Prostate gland (tissue), 2 donors: ENCODE data around the gene MARCHF2. TPM values are rescaled to one million over a fixed set of nuclear protein-coding genes. Genes with fewer than 3 reads are reported as not detected.
"Not testable (repeated sequence)": the region's sequence is repeated elsewhere in the genome, so short reads cannot be mapped to it uniquely, and the experiment has no call there.

ENCODE experiments used
- DNase-seq: peaks from one replicate; pipeline ENCODE4 v3.0.0-alpha.2; 2019; ENCODE audit warnings: low spot score
- H3K27ac ChIP-seq, 2 donors: fragments of 200-600 bp; sonication (generic); 2 replicates each; pipeline ENCODE4 v1.5.1; 2017 to 2019
- H3K27me3 ChIP-seq: fragments of 200-600 bp; sonication (generic); replicated peaks from 2 replicates; pipeline ENCODE4 v1.5.1; 2019; ENCODE audit not compliant: insufficient read depth
- H3K36me3 ChIP-seq, 2 donors: fragments of 200-600 bp; sonication (generic); 1 replicate in 1 of 2; 2 replicates in 1 of 2; pipeline versions ENCODE4 v1.5.1 to v1.8.1; 2017 to 2019
- H3K4me1 ChIP-seq: fragments of 200-600 bp; sonication (generic); replicated peaks from 2 replicates; pipeline ENCODE4 v1.5.1; 2019
- H3K4me3 ChIP-seq, 2 donors: fragments of 200-600 bp; sonication (generic); 2 replicates each; pipeline ENCODE4 v1.5.1; 2017 to 2019
- H3K9me3 ChIP-seq: fragments of 200-600 bp; sonication (generic); 2 replicates; pipeline ENCODE4 v1.5.1; 2017
- CTCF ChIP-seq, 4 experiments: fragments of 200-600 bp in 2 of 4; fragments of 450-650 bp in 2 of 4; sonication (generic) in 2 of 4; IDR thresholded peaks; 1 replicate in 3 of 4; 2 replicates in 1 of 4; pipeline ENCODE4 v1.5.1; 2016 to 2019; ENCODE audit warnings: antibody characterized with exemption in 4 of 4, mild to moderate bottlenecking in 2 of 4, moderate library complexity in 2 of 4
- POLR2A ChIP-seq: fragments of 450-650 bp; IDR thresholded peaks from one replicate; pipeline ENCODE4 v1.6.1; 2016; ENCODE audit warnings: antibody characterized with exemption, mild to moderate bottlenecking
- POLR2AphosphoS5 ChIP-seq: sonication (generic); formaldehyde crosslinking; IDR thresholded peaks from one replicate; pipeline ENCODE4 v1.6.1; 2017; ENCODE audit warnings: antibody characterized with exemption
- WGBS: methylation state at CpG from one replicate; pipeline ENCODE4 v1.1.5; 2018; 5-methylcytosine and 5-hydroxymethylcytosine counted together
- intact Hi-C: fragments of 100-400 bp; cut with DNase I; formaldehyde crosslinking; loops from one replicate; pipeline ENCODE4 v1.14.2; 2022
- total RNA-seq, 2 donors: library from RNA; depleted of rRNA; stranded (reverse); fragments of >200 nt; gene quantifications; one replicate each; pipeline ENCODE4 v1.1.0, GENCODE V29; 2016

Gene MARCHF2
- total RNA-seq, 2 donors from 2014 or later: 119 to 163 TPM

- no peak for DNase-seq
- TF ChIP-seq POLR2AphosphoS5 (no peak), CTCF (IDR thresholded peaks at IDR 0.05) (no peak), POLR2A (no peak)
- H3K4me3 ChIP-seq: no peak overlapping the region
- no peaks in the 10 kb centered on the region for H3K9me3 ChIP-seq
- no peaks in the 10 kb centered on the region for H3K27me3 ChIP-seq
- WGBS: 85% methylated on average over 14 of the region's 18 CpGs
- H3K36me3 ChIP-seq: peaks cover 0 to 19% of the 10 kb centered on the region in 2 donors
- intact Hi-C loops: no loop called here
- no peaks in the 10 kb centered on the region for H3K4me1 ChIP-seq
- H3K27ac ChIP-seq: no peak overlapping the region
Measured at GRCh38 chr19:8404391-8405151, 8.5 kb upstream of the MARCHF2 start.

- intact Hi-C loops: loop anchor here (5.0 to 10.0 kb wide), 2 partner anchors 97 to 164 kb away; partner anchors contain the start of gene MYO1F
- H3K27ac ChIP-seq, H3K9me3 ChIP-seq, H3K36me3 ChIP-seq, H3K4me3 ChIP-seq, H3K4me1 ChIP-seq, H3K27me3 ChIP-seq, DNase-seq: not testable (repeated sequence)
- WGBS: 89% methylated on average over 13 of the region's 13 CpGs
Measured at GRCh38 chr19:8410718-8411117, 2.4 kb upstream of the MARCHF2 start.

DNA sequence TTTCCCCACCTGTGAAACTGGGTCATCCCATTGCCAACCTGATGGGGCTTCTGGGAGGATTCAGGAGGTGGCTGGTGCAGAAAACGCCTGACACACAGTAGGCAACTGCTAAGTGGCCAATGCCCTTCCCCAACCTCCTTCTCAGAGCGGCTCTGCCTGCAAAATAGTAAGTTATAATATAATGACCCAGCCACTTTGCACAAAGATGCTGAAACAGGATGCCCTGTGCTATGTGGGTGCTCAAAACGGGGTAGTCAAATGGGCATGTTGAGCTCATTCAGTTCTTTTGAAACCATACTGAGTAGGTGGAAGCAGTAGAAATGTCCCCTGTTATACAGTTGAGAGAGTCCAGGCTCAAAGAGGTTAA, 507 bp downstream of the MARCHF2 start:
- TF ChIP-seq POLR2AphosphoS5 (no peak), POLR2A (no peak), CTCF (IDR thresholded peaks at IDR 0.05) (no peak)
- no peaks in the 10 kb centered on the region for H3K9me3 ChIP-seq
- H3K27me3 ChIP-seq: no peaks in the 10 kb centered on the region
- H3K27ac ChIP-seq: peak overlapping the region; percentile 57
- H3K4me1 ChIP-seq: no peaks in the 10 kb centered on the region
- intact Hi-C loops: loop anchor here (2.0 to 10.0 kb wide), 3 partner anchors 31 to 161 kb away; partner anchors contain the start of genes HNRNPM and MYO1F
- no peaks in the 10 kb centered on the region for H3K36me3 ChIP-seq
- H3K4me3 ChIP-seq: peak overlapping the region; percentile 81
- whole genome bisulfite sequencing: 30% methylated on average over 3 of the region's 3 CpGs
- DNase-seq: no peak

- Histone ChIP-seq H3K4me3 (no peak overlapping the region), H3K36me3 (no peaks in the 10 kb centered on the region), H3K9me3 (no peaks in the 10 kb centered on the region), H3K27ac (no peak overlapping the region), H3K27me3 (no peaks in the 10 kb centered on the region), H3K4me1 (no peaks in the 10 kb centered on the region)
- intact Hi-C loops: loop anchor here (10.0 kb wide), 1 partner anchor 158 kb away; the partner anchor contains the start of gene MYO1F
- 70% methylated on average over 4 of the region's 4 CpGs for WGBS
- TF ChIP-seq CTCF (IDR thresholded peaks at IDR 0.05) (no peak), POLR2A (no peak), POLR2AphosphoS5 (no peak)
- no peak for DNase-seq
Measured at GRCh38 chr19:8416796-8417195, 3.7 kb downstream of the MARCHF2 start.

- no peak overlapping the region for H3K4me3 ChIP-seq
- peak overlapping the region in 1 of 2 donors; percentile 9 for H3K27ac ChIP-seq
- TF ChIP-seq POLR2A (no peak), CTCF (IDR thresholded peaks at IDR 0.05) (no peak), POLR2AphosphoS5 (no peak)
- no peak for DNase-seq
- no peaks in the 10 kb centered on the region for H3K36me3 ChIP-seq
- H3K9me3 ChIP-seq: no peaks in the 10 kb centered on the region
- intact Hi-C loops: no loop called here
- no peaks in the 10 kb centered on the region for H3K4me1 ChIP-seq
- H3K27me3 ChIP-seq: no peaks in the 10 kb centered on the region
- 86% methylated on average over 27 of the region's 28 CpGs for WGBS
Measured at GRCh38 chr19:8421484-8422461, 8.7 kb downstream of the MARCHF2 start.
